ENCODE measurements around the gene NUP214.
"Not testable (repeated sequence)": the region's sequence is repeated elsewhere in the genome, so short reads cannot be mapped to it uniquely, and the experiment has no call there.

The NUP214 gene

GRCh38 chr9:131203431-131204218 is 78.2 kb downstream of the NUP214 start:
- no peak for DNase-seq

GRCh38 chr9:131204285-131204684 is 78.9 kb downstream of the NUP214 start:
- no peak for DNase-seq

GRCh38 chr9:131206495-131206894 is 81.1 kb downstream of the NUP214 start:
- DNase-seq = no peak

- not testable (repeated sequence) for DNase-seq
These were observed 86.5 kb downstream of the NUP214 start for GRCh38 chr9:131211920-131212319.

- DNase-seq = no peak
These were observed 89.0 kb downstream of the NUP214 start for GRCh38 chr9:131214286-131214856.

- DNase-seq = no peak
These were observed 89.5 kb downstream of the NUP214 start for GRCh38 chr9:131214876-131215275.

- DNase-seq = no peak
These were observed 91.4 kb downstream of the NUP214 start for GRCh38 chr9:131216806-131217205.

- DNase-seq = no peak
These were observed 92.1 kb downstream of the NUP214 start for GRCh38 chr9:131217331-131218031.

- no peak for DNase-seq
These were observed 93.0 kb downstream of the NUP214 start for GRCh38 chr9:131218370-131218769.

- DNase-seq = no peak
These were observed 95.1 kb downstream of the NUP214 start for GRCh38 chr9:131220485-131220884.

- DNase-seq = no peak
These were observed 97.1 kb downstream of the NUP214 start for GRCh38 chr9:131222460-131222859.

- DNase-seq = no peak
These were observed 100.8 kb downstream of the NUP214 start for GRCh38 chr9:131226226-131226625.

- DNase-seq = no peak
These were observed 101.9 kb downstream of the NUP214 start for GRCh38 chr9:131227112-131227958.

GRCh38 chr9:131227959-131228460 is 102.6 kb downstream of the NUP214 start:
- no peak for DNase-seq

GRCh38 chr9:131228988-131229387 is 103.6 kb downstream of the NUP214 start:
- DNase-seq = no peak

- DNase-seq = no peak
These were observed 108.2 kb downstream of the NUP214 start for GRCh38 chr9:131233556-131233955.

- DNase-seq = no peak
These were observed 108.6 kb downstream of the NUP214 start for GRCh38 chr9:131233995-131234394.

- no peak for DNase-seq
These were observed 109.6 kb downstream of the NUP214 start for GRCh38 chr9:131234799-131235479.

GRCh38 chr9:131235480-131235851 is 110.1 kb downstream of the NUP214 start:
- DNase-seq = no peak

- no peak for DNase-seq
These were observed 110.8 kb downstream of the NUP214 start for GRCh38 chr9:131236161-131236560.

GRCh38 chr9:131236761-131237160 is 111.4 kb downstream of the NUP214 start:
- no peak for DNase-seq

GRCh38 chr9:131237291-131237690 is 111.9 kb downstream of the NUP214 start:
- DNase-seq = no peak
